Measurements from ENCODE around the gene TMEM131. TPM values are rescaled to one million over a fixed set of nuclear protein-coding genes. Genes with fewer than 3 reads are reported as not detected.
"Not testable (repeated sequence)": the region's sequence is repeated elsewhere in the genome, so short reads cannot be mapped to it uniquely, and the experiment has no call there.

TMEM131 gene
- total RNA-seq, 4 donors from 2014 or later: 39.0 to 58.5 (median 41.3) TPM

DNA sequence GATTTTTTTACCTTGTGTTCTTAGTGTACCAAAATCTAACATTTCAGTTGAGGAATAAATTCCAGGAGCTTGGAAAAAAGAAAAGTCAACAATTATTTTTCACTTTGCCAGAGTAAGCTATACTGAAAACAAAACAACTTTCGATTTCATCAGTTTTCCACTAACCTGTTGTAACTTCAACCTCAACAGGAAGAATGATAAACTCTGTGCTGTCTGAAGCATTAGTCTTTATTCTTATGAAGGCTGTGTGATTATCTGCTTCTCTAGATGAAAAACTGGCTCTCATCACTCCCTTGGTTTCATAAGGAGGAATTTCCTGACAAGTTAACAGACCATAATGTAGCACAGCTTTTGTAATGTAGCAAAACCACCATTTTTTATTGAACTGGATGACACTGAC is 161.1 kb downstream of the TMEM131 start:
- TF ChIP-seq, protein P1, sequence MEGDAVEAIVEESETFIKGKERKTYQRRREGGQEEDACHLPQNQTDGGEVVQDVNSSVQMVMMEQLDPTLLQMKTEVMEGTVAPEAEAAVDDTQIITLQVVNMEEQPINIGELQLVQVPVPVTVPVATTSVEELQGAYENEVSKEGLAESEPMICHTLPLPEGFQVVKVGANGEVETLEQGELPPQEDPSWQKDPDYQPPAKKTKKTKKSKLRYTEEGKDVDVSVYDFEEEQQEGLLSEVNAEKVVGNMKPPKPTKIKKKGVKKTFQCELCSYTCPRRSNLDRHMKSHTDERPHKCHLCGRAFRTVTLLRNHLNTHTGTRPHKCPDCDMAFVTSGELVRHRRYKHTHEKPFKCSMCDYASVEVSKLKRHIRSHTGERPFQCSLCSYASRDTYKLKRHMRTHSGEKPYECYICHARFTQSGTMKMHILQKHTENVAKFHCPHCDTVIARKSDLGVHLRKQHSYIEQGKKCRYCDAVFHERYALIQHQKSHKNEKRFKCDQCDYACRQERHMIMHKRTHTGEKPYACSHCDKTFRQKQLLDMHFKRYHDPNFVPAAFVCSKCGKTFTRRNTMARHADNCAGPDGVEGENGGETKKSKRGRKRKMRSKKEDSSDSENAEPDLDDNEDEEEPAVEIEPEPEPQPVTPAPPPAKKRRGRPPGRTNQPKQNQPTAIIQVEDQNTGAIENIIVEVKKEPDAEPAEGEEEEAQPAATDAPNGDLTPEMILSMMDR (IDR thresholded peaks at IDR 0.05): no peak
- no peak for TF ChIP-seq POLR2A (IDR thresholded peaks at IDR 0.05)
- TF ChIP-seq EP300 (IDR thresholded peaks at IDR 0.05): no peak
- H3K36me3 ChIP-seq: peaks cover 0 to 23% (median 3%) of the 10 kb centered on the region in 3 donors
- no peak overlapping the region for H3K27ac ChIP-seq
- no peak for DNase-seq (ENCODE audit: low spot score in 2 of 2)
- no peaks in the 10 kb centered on the region for H3K9me3 ChIP-seq
- H3K27me3 ChIP-seq: no peaks in the 10 kb centered on the region
- no peak overlapping the region for H3K4me3 ChIP-seq
- WGBS, 2 donors: 58 to 63% methylated on average over 1 of the region's 1 CpG
- peaks cover 0 to 4% (median 0%) of the 10 kb centered on the region in 4 donors for H3K4me1 ChIP-seq

DNA sequence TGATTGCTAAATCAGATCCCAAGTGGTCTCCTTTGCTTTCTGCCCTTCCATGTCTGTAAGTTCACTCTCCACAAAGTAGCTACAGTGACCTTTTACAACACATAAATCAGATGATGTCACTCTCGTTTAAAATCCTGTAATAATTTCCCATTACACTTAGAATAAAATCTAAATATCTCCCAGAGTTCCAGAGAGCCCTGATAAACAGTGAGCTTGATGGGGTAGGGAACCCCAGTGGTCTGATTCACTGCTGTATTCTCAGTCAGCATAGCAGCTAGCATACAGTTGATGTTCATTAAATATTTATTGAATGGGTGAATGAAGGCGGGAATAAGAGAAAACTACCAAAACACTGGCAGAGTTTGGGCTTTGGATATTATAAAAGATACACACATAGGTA is 164.6 kb downstream of the TMEM131 start:
- 64 to 65% methylated on average over 2 of the region's 2 CpGs for WGBS, 2 donors
- peaks cover 0 to 23% (median 0%) of the 10 kb centered on the region in 3 donors for H3K36me3 ChIP-seq
- no peak overlapping the region for H3K27ac ChIP-seq
- H3K9me3 ChIP-seq: no peaks in the 10 kb centered on the region
- peaks cover 0 to 4% (median 0%) of the 10 kb centered on the region in 4 donors for H3K4me1 ChIP-seq
- H3K27me3 ChIP-seq: no peaks in the 10 kb centered on the region
- TF ChIP-seq, protein P1 (IDR thresholded peaks at IDR 0.05): no peak
- no peak for TF ChIP-seq EP300 (IDR thresholded peaks at IDR 0.05)
- TF ChIP-seq POLR2A (IDR thresholded peaks at IDR 0.05): no peak
- H3K4me3 ChIP-seq: no peak overlapping the region
- DNase-seq (ENCODE audit: low spot score in 2 of 2): no peak

DNA sequence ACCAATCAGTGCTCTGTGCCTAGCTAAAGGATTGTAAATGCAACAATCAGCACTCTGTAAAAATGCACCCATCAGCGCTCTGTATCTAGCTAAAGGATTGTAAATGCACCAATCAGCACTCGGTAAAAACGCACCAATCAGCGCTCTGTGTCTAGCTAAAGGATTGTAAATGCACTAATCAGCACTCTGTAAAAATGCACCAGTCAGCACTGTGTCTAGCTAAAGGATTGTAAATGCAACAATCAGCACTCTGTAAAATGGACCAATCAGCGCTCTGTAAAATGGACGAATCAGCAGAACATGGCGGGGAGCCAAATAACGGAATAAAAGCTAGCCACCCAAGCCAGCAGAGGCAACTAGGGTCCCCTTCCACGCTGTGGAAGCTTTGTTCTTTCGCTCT is 166.5 kb downstream of the TMEM131 start:
- H3K4me1 ChIP-seq; H3K27me3 ChIP-seq; DNase-seq (ENCODE audit: low spot score in 2 of 2); H3K4me3 ChIP-seq; H3K9me3 ChIP-seq; H3K27ac ChIP-seq: not testable (repeated sequence)
- H3K36me3 ChIP-seq: peaks cover 0 to 20% (median 0%) of the 10 kb centered on the region in 3 donors
- WGBS, 2 donors: 95% methylated on average over 10 of the region's 10 CpGs

DNA sequence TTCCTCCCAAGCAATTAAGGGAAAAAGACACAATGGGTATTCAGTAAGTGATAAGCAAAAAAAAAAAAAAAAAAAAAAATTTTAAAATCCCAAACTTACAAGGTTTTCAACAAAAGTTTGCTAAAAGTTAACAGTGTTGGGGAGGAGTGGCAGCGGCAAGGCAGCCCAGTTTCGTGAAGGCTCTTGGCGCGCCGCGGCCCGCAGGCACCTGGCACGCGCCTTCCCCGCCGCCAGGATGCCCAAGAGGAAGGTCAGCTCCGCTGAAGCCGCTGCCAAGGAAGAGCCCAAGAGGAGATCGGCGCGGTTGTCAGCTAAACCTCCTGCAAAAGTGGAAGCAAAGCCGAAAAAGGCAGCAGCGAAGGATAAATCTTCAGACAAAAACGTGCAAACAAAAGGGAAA is 168.7 kb downstream of the TMEM131 start:
- H3K4me3 ChIP-seq; H3K27me3 ChIP-seq; H3K4me1 ChIP-seq; H3K9me3 ChIP-seq; DNase-seq (ENCODE audit: low spot score in 2 of 2); H3K27ac ChIP-seq: not testable (repeated sequence)
- 97% methylated on average over 19 of the region's 19 CpGs for WGBS, 2 donors
- H3K36me3 ChIP-seq: peaks cover 0 to 23% (median 0%) of the 10 kb centered on the region in 3 donors

DNA sequence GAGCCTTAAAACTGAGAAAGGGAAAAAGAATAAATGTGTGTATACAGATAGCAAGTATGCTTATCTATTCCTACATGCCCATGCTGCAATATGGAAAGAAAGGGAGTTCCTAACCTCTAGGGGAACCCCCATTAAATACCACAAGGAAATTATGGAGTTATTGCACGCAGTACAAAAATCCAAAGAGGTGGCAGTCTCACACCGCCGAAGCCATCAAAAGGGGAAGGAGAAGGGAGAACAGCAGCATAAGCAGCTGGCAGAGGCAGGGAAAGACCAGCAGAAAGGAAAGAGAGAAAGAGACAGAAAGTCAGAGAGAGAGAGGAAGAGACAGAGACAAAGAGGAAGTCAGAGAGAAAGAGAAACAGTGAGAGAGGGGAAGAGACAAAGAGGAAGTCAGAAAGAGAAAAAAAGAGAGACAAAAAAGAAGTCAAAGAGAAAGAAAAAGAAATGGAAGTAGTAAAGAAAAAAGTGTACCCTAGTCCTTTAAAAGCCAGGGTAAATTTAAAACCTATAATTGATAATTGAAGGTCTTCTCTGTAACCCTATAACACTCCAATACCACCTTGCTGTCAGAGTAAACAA is 169.4 kb downstream of the TMEM131 start:
- H3K36me3 ChIP-seq: peaks cover 0 to 28% (median 0%) of the 10 kb centered on the region in 3 donors
- not testable (repeated sequence) for H3K27ac ChIP-seq; H3K9me3 ChIP-seq; DNase-seq (ENCODE audit: low spot score in 2 of 2); H3K27me3 ChIP-seq; H3K4me1 ChIP-seq; H3K4me3 ChIP-seq
- WGBS, 2 donors: 76 to 87% methylated on average over 3 of the region's 3 CpGs

DNA sequence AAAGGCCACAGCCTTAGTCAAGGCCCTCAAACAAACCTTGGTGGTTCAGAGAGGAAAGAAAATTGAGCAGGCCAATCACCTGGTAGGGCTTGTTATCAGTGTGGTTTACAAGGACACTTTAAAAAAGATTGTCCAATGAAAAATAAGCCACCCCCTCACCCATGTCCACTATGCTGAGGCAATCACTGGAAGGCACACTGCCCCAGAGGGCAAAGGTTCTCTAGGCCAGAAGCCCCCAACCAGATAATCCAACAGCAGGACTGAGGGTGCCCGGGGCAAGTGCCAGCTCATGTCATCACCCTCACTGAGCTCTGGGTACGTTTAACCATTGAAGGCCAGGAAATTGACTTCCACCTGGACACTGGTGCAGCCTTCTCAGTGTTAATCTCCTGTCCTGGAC is 171.7 kb downstream of the TMEM131 start:
- H3K27ac ChIP-seq; DNase-seq (ENCODE audit: low spot score in 2 of 2); H3K27me3 ChIP-seq; H3K4me1 ChIP-seq; H3K9me3 ChIP-seq; H3K4me3 ChIP-seq: not testable (repeated sequence)
- 85 to 89% methylated on average over 2 of the region's 2 CpGs for WGBS, 2 donors
- H3K36me3 ChIP-seq: peaks cover 0 to 26% (median 0%) of the 10 kb centered on the region in 3 donors

DNA sequence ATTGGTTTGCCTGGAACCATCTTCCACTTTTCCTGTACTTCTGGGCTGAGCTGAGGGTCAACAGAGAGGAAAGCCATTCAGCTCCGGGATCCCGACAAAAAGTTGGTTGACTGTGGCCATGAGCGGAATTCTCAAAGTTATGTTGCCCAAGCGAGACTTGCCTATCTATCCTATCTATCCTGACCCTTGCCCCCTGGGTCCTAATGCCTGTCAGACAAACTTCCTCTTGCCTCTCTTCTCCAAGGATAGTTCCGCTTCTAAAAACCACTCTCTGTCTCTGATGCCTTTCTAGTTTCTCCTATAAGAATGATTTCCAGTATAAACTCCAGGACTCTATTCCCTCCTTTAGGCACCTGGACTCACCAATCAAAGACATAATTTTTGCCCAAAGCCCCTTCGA is 173.9 kb downstream of the TMEM131 start:
- H3K9me3 ChIP-seq; H3K4me3 ChIP-seq; DNase-seq (ENCODE audit: low spot score in 2 of 2); H3K27me3 ChIP-seq; H3K27ac ChIP-seq; H3K4me1 ChIP-seq: not testable (repeated sequence)
- H3K36me3 ChIP-seq: peaks cover 0 to 22% (median 0%) of the 10 kb centered on the region in 3 donors
- 98 to 99% methylated on average over 6 of the region's 6 CpGs for WGBS, 2 donors

DNA sequence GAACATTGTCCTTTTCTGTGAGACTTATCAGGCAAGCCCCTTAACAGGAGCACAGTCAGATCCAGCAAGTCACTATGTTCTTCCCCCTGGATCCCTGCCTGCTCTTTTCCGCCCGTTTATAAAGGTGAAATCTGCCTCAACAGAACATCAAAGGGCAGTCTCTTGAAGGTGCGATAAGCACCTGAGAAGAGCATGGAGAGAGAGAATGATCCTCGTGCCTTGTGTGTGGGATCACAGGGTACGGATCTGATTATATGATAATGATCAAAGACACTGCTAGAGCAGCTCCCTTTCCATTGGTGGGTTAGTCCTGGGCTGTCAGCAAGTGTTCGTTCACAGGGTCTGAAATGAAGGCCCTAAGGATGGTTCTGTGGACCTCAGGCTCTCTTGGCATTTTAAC is 176.0 kb downstream of the TMEM131 start:
- WGBS, 2 donors: 75 to 76% methylated on average over 6 of the region's 6 CpGs
- Histone ChIP-seq H3K9me3 (no peaks in the 10 kb centered on the region), H3K36me3 (peaks cover 0 to 30% (median 0%) of the 10 kb centered on the region in 3 donors), H3K27me3 (no peaks in the 10 kb centered on the region), H3K4me3 (no peak overlapping the region), H3K27ac (no peak overlapping the region), H3K4me1 (no peaks in the 10 kb centered on the region)
- TF ChIP-seq, protein P1 (IDR thresholded peaks at IDR 0.05): no peak
- TF ChIP-seq EP300 (IDR thresholded peaks at IDR 0.05) (no peak), POLR2A (IDR thresholded peaks at IDR 0.05) (no peak)
- no peak for DNase-seq (ENCODE audit: low spot score in 2 of 2)
